ENCODE measurements around the gene WDR45.
A peak's percentile ranks its signal among the peaks of the same experiment; 100 is the strongest.
"Not testable (repeated sequence)": the region's sequence is repeated elsewhere in the genome, so short reads cannot be mapped to it uniquely, and the experiment has no call there.

WDR45 gene

GRCh38 chrX:49079489-49080428 is at the start of gene WDR45:
Gene WDR45 (minus strand): TSS chrX:49079887. CDS start chrX:49078095, 1,792 bp downstream.
- no peaks in the 10 kb centered on the region for H3K9me3 ChIP-seq (ENCODE audit: control insufficient read depth, low read length)
- H3K4me1 ChIP-seq (ENCODE audit: control insufficient read depth, insufficient read depth, low read length), result peaks cover 7% of the 10 kb centered on the region
- peak within 1 kb of the TSS; percentile 82 for H3K4me3 ChIP-seq (ENCODE audit: low read length)
- no peaks in the 10 kb centered on the region for H3K27me3 ChIP-seq (ENCODE audit: control insufficient read depth, insufficient read depth, low read length)
- H3K36me3 ChIP-seq (ENCODE audit: control insufficient read depth, insufficient read depth, low read length), result no peaks in the 10 kb centered on the region
- peak within 1 kb of the TSS; percentile 94 for H3K9ac ChIP-seq (ENCODE audit: low read length)

- Histone ChIP-seq H3K36me3 (ENCODE audit: control insufficient read depth, insufficient read depth, low read length) (no peaks in the 10 kb centered on the region), H3K9ac (ENCODE audit: low read length) (no peak overlapping the region), H3K9me3 (ENCODE audit: control insufficient read depth, low read length) (no peaks in the 10 kb centered on the region)
Measured at GRCh38 chrX:49129427-49129826, 49.7 kb upstream of the WDR45 start.

GRCh38 chrX:49127742-49128258 is 48.1 kb upstream of the WDR45 start:
- H3K36me3 ChIP-seq (ENCODE audit: control insufficient read depth, insufficient read depth, low read length); H3K4me1 ChIP-seq (ENCODE audit: control insufficient read depth, insufficient read depth, low read length): not testable (repeated sequence)

More at GRCh38 chrX:49129427-49129826, 49.7 kb upstream of the WDR45 start:
- no peak overlapping the region for H3K4me3 ChIP-seq (ENCODE audit: low read length)
- H3K4me1 ChIP-seq (ENCODE audit: control insufficient read depth, insufficient read depth, low read length), result no peaks in the 10 kb centered on the region
- H3K27me3 ChIP-seq (ENCODE audit: control insufficient read depth, insufficient read depth, low read length), result no peaks in the 10 kb centered on the region

GRCh38 chrX:49122499-49122898 is 42.8 kb upstream of the WDR45 start:
- H3K36me3 ChIP-seq (ENCODE audit: control insufficient read depth, insufficient read depth, low read length), result no peaks in the 10 kb centered on the region
- no peak overlapping the region for H3K4me3 ChIP-seq (ENCODE audit: low read length)
- H3K9me3 ChIP-seq (ENCODE audit: control insufficient read depth, low read length), result no peaks in the 10 kb centered on the region
- H3K9ac ChIP-seq (ENCODE audit: low read length), result peak overlapping the region; percentile 88
- H3K27me3 ChIP-seq (ENCODE audit: control insufficient read depth, insufficient read depth, low read length), result no peaks in the 10 kb centered on the region
- H3K4me1 ChIP-seq (ENCODE audit: control insufficient read depth, insufficient read depth, low read length), result peaks cover 3% of the 10 kb centered on the region

More at GRCh38 chrX:49127742-49128258, 48.1 kb upstream of the WDR45 start:
- H3K9ac ChIP-seq (ENCODE audit: low read length); H3K9me3 ChIP-seq (ENCODE audit: control insufficient read depth, low read length); H3K27me3 ChIP-seq (ENCODE audit: control insufficient read depth, insufficient read depth, low read length); H3K4me3 ChIP-seq (ENCODE audit: low read length): not testable (repeated sequence)

GRCh38 chrX:49120091-49120490 is 40.4 kb upstream of the WDR45 start:
- no peak overlapping the region for H3K9ac ChIP-seq (ENCODE audit: low read length)
- H3K36me3 ChIP-seq (ENCODE audit: control insufficient read depth, insufficient read depth, low read length), result no peaks in the 10 kb centered on the region
- H3K4me1 ChIP-seq (ENCODE audit: control insufficient read depth, insufficient read depth, low read length), result peaks cover 3% of the 10 kb centered on the region
- H3K4me3 ChIP-seq (ENCODE audit: low read length), result no peak overlapping the region
- no peaks in the 10 kb centered on the region for H3K9me3 ChIP-seq (ENCODE audit: control insufficient read depth, low read length)
- H3K27me3 ChIP-seq (ENCODE audit: control insufficient read depth, insufficient read depth, low read length), result no peaks in the 10 kb centered on the region

GRCh38 chrX:49117581-49117980 is 37.9 kb upstream of the WDR45 start:
- peaks cover 3% of the 10 kb centered on the region for H3K4me1 ChIP-seq (ENCODE audit: control insufficient read depth, insufficient read depth, low read length)
- H3K9me3 ChIP-seq (ENCODE audit: control insufficient read depth, low read length), result no peaks in the 10 kb centered on the region
- H3K27me3 ChIP-seq (ENCODE audit: control insufficient read depth, insufficient read depth, low read length), result no peaks in the 10 kb centered on the region
- H3K9ac ChIP-seq (ENCODE audit: low read length), result no peak overlapping the region
- H3K4me3 ChIP-seq (ENCODE audit: low read length), result no peak overlapping the region
- H3K36me3 ChIP-seq (ENCODE audit: control insufficient read depth, insufficient read depth, low read length), result no peaks in the 10 kb centered on the region

GRCh38 chrX:49116716-49117115 is 37.0 kb upstream of the WDR45 start:
- H3K27me3 ChIP-seq (ENCODE audit: control insufficient read depth, insufficient read depth, low read length), result no peaks in the 10 kb centered on the region
- peaks cover 3% of the 10 kb centered on the region for H3K4me1 ChIP-seq (ENCODE audit: control insufficient read depth, insufficient read depth, low read length)
- no peak overlapping the region for H3K9ac ChIP-seq (ENCODE audit: low read length)
- no peaks in the 10 kb centered on the region for H3K9me3 ChIP-seq (ENCODE audit: control insufficient read depth, low read length)
- H3K36me3 ChIP-seq (ENCODE audit: control insufficient read depth, insufficient read depth, low read length), result no peaks in the 10 kb centered on the region
- H3K4me3 ChIP-seq (ENCODE audit: low read length), result no peak overlapping the region

- Histone ChIP-seq H3K9ac (ENCODE audit: low read length) (no peak overlapping the region), H3K9me3 (ENCODE audit: control insufficient read depth, low read length) (no peaks in the 10 kb centered on the region), H3K4me3 (ENCODE audit: low read length) (no peak overlapping the region), H3K4me1 (ENCODE audit: control insufficient read depth, insufficient read depth, low read length) (no peaks in the 10 kb centered on the region), H3K36me3 (ENCODE audit: control insufficient read depth, insufficient read depth, low read length) (no peaks in the 10 kb centered on the region), H3K27me3 (ENCODE audit: control insufficient read depth, insufficient read depth, low read length) (no peaks in the 10 kb centered on the region)
Measured at GRCh38 chrX:49116076-49116475, 36.4 kb upstream of the WDR45 start.

- H3K27me3 ChIP-seq (ENCODE audit: control insufficient read depth, insufficient read depth, low read length), result no peaks in the 10 kb centered on the region
- no peaks in the 10 kb centered on the region for H3K9me3 ChIP-seq (ENCODE audit: control insufficient read depth, low read length)
- H3K4me1 ChIP-seq (ENCODE audit: control insufficient read depth, insufficient read depth, low read length), result no peaks in the 10 kb centered on the region
- H3K4me3 ChIP-seq (ENCODE audit: low read length), result no peak overlapping the region
- H3K9ac ChIP-seq (ENCODE audit: low read length), result no peak overlapping the region
- no peaks in the 10 kb centered on the region for H3K36me3 ChIP-seq (ENCODE audit: control insufficient read depth, insufficient read depth, low read length)
Measured at GRCh38 chrX:49111791-49112190, 32.1 kb upstream of the WDR45 start.

- Histone ChIP-seq H3K4me3 (ENCODE audit: low read length) (no peak overlapping the region), H3K27me3 (ENCODE audit: control insufficient read depth, insufficient read depth, low read length) (no peaks in the 10 kb centered on the region), H3K9ac (ENCODE audit: low read length) (no peak overlapping the region), H3K36me3 (ENCODE audit: control insufficient read depth, insufficient read depth, low read length) (no peaks in the 10 kb centered on the region), H3K9me3 (ENCODE audit: control insufficient read depth, low read length) (no peaks in the 10 kb centered on the region), H3K4me1 (ENCODE audit: control insufficient read depth, insufficient read depth, low read length) (no peaks in the 10 kb centered on the region)
Measured at GRCh38 chrX:49110417-49110816, 30.7 kb upstream of the WDR45 start.

GRCh38 chrX:49108641-49109040 is 29.0 kb upstream of the WDR45 start:
- Histone ChIP-seq H3K36me3 (ENCODE audit: control insufficient read depth, insufficient read depth, low read length) (no peaks in the 10 kb centered on the region), H3K4me1 (ENCODE audit: control insufficient read depth, insufficient read depth, low read length) (no peaks in the 10 kb centered on the region), H3K9me3 (ENCODE audit: control insufficient read depth, low read length) (no peaks in the 10 kb centered on the region), H3K9ac (ENCODE audit: low read length) (no peak overlapping the region), H3K27me3 (ENCODE audit: control insufficient read depth, insufficient read depth, low read length) (no peaks in the 10 kb centered on the region), H3K4me3 (ENCODE audit: low read length) (no peak overlapping the region)

GRCh38 chrX:49106930-49107329 is 27.2 kb upstream of the WDR45 start:
- no peak overlapping the region for H3K9ac ChIP-seq (ENCODE audit: low read length)
- no peaks in the 10 kb centered on the region for H3K36me3 ChIP-seq (ENCODE audit: control insufficient read depth, insufficient read depth, low read length)
- H3K4me3 ChIP-seq (ENCODE audit: low read length), result no peak overlapping the region
- no peaks in the 10 kb centered on the region for H3K9me3 ChIP-seq (ENCODE audit: control insufficient read depth, low read length)
- no peaks in the 10 kb centered on the region for H3K4me1 ChIP-seq (ENCODE audit: control insufficient read depth, insufficient read depth, low read length)
- no peaks in the 10 kb centered on the region for H3K27me3 ChIP-seq (ENCODE audit: control insufficient read depth, insufficient read depth, low read length)

Data from mucosa of stomach (tissue), 1 donor.